ENCODE data around the gene MMP21. TPM values are rescaled to one million over a fixed set of nuclear protein-coding genes. Genes with fewer than 3 reads are reported as not detected.

Gene MMP21
- polyA plus RNA-seq, 1 experiment, result not detected

GRCh38 chr10:125797994-125798662 is 22.5 kb upstream of the MMP21 start:
- DNase-seq (ENCODE audit: low read depth), result no peak
- Histone ChIP-seq H3K36me3 (ENCODE audit: control insufficient read depth, insufficient read depth, low read length) (peaks cover 11% of the 10 kb centered on the region), H3K4me3 (ENCODE audit: low read depth, low read length) (no peak overlapping the region), H3K27me3 (ENCODE audit: control insufficient read depth, insufficient read depth, low read length) (no peaks in the 10 kb centered on the region)
- POLR2A ChIA-PET, result no interaction called here
- TF ChIP-seq CTCF (IDR thresholded peaks at IDR 0.05; ENCODE audit: insufficient read depth, low read depth, low read length), result no peak
- CTCF ChIA-PET, result no interaction called here

- CTCF ChIA-PET, result no interaction called here
- TF ChIP-seq CTCF (IDR thresholded peaks at IDR 0.05; ENCODE audit: insufficient read depth, low read depth, low read length), result no peak
Measured at GRCh38 chr10:125797424-125797823, 21.8 kb upstream of the MMP21 start.

GRCh38 chr10:125795637-125796190 is 20.1 kb upstream of the MMP21 start:
- peaks cover 15% of the 10 kb centered on the region for H3K36me3 ChIP-seq (ENCODE audit: control insufficient read depth, insufficient read depth, low read length)
- no peak overlapping the region for H3K4me3 ChIP-seq (ENCODE audit: low read depth, low read length)
- H3K27me3 ChIP-seq (ENCODE audit: control insufficient read depth, insufficient read depth, low read length), result no peaks in the 10 kb centered on the region
- ChIA-PET CTCF (interaction anchor here (0.5 kb wide), 1 partner anchor 496 kb away, joined by 3 read pairs; no protein-coding TSS in a partner anchor), POLR2A (no interaction called here)
- TF ChIP-seq CTCF (IDR thresholded peaks at IDR 0.05; ENCODE audit: insufficient read depth, low read depth, low read length), result no peak
- DNase-seq (ENCODE audit: low read depth), result no peak

More at GRCh38 chr10:125797424-125797823, 21.8 kb upstream of the MMP21 start:
- no peak for DNase-seq (ENCODE audit: low read depth)
- no peaks in the 10 kb centered on the region for H3K27me3 ChIP-seq (ENCODE audit: control insufficient read depth, insufficient read depth, low read length)
- POLR2A ChIA-PET, result no interaction called here
- peaks cover 14% of the 10 kb centered on the region for H3K36me3 ChIP-seq (ENCODE audit: control insufficient read depth, insufficient read depth, low read length)
- H3K4me3 ChIP-seq (ENCODE audit: low read depth, low read length), result no peak overlapping the region

GRCh38 chr10:125795128-125795527 is 19.5 kb upstream of the MMP21 start:
- Histone ChIP-seq H3K4me3 (ENCODE audit: low read depth, low read length) (no peak overlapping the region), H3K36me3 (ENCODE audit: control insufficient read depth, insufficient read depth, low read length) (peaks cover 15% of the 10 kb centered on the region), H3K27me3 (ENCODE audit: control insufficient read depth, insufficient read depth, low read length) (no peaks in the 10 kb centered on the region)
- no peak for DNase-seq (ENCODE audit: low read depth)
- no peak for TF ChIP-seq CTCF (IDR thresholded peaks at IDR 0.05; ENCODE audit: insufficient read depth, low read depth, low read length)
- POLR2A ChIA-PET, result no interaction called here
- CTCF ChIA-PET, result no interaction called here

GRCh38 chr10:125792342-125793300 is 17.0 kb upstream of the MMP21 start:
- no peak for DNase-seq (ENCODE audit: low read depth)
- Histone ChIP-seq H3K27me3 (ENCODE audit: control insufficient read depth, insufficient read depth, low read length) (no peaks in the 10 kb centered on the region), H3K36me3 (ENCODE audit: control insufficient read depth, insufficient read depth, low read length) (peaks cover 17% of the 10 kb centered on the region), H3K4me3 (ENCODE audit: low read depth, low read length) (no peak overlapping the region)
- TF ChIP-seq CTCF (IDR thresholded peaks at IDR 0.05; ENCODE audit: insufficient read depth, low read depth, low read length), result no peak
- POLR2A ChIA-PET, result no interaction called here
- CTCF ChIA-PET, result no interaction called here
